NCI-H1930 (cell line): ENCODE data around the gene RPL36AL.

Source experiments
- DNase-seq, 2 experiments: peaks; one replicate each; lab custom pipeline; 2025; lab: John Stamatoyannopoulos, UW

RPL36AL gene

GRCh38 chr14:49581209-49582112, 39.0 kb downstream of the RPL36AL start:
- no peak for DNase-seq

- DNase-seq, result no peak
Measured at GRCh38 chr14:49579841-49580240, 40.6 kb downstream of the RPL36AL start.

- DNase-seq, result no peak
Measured at GRCh38 chr14:49578141-49578540, 42.3 kb downstream of the RPL36AL start.

GRCh38 chr14:49574038-49574437, 46.4 kb downstream of the RPL36AL start:
- no peak for DNase-seq

- DNase-seq, result no peak
Measured at GRCh38 chr14:49569281-49569680, 51.1 kb downstream of the RPL36AL start.
